Measurements from ENCODE around the gene SNRNP40.
A peak's percentile ranks its signal among the peaks of the same experiment; 100 is the strongest.
"Not testable (repeated sequence)": the region's sequence is repeated elsewhere in the genome, so short reads cannot be mapped to it uniquely, and the experiment has no call there.

Gene SNRNP40

DNA sequence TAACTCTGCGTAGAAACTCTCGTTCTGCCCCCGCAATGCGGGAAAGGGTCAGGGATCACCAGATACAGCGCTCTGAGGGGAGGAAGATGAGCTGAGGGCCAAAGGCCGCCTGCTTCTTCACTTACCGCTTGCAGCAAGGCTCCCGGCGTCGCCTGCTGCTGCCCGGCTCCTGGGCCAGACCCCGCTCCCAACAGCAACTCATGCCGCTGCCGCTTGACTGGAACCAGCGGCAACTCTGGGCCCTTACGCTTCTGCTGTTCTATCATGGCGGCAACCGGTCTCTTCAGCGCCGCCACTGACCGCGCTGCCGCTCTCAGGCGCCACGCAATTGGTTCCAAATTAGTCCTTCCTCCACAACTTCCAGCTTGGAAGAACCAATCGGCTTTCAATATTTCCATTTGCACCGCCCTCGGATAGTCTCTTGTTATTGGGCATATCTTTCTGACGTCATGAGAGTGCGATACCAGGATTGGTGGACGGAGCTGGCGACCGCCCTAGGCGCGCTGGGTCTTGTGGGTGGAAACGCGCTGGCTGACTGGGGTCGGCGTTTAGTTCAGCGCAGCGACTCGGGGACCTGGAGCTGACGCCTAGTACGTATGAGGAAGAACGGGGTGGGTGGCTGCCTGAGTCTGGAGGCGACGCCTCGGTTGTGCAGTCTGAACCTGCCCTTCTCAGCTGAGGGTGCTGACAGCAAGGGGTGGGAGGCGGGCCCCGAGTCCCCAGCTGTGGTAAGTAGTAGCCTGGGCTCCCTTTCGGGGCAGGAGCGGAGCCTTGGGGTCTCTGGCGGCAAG is at the start of gene SNRNP40, which contains the start of gene ZCCHC17:
TSS of gene SNRNP40 (minus strand) at position 303 of the 791 bp plus-strand sequence. CDS start at position 266, 37 bp downstream.
TSS of gene ZCCHC17 (plus strand) at position 547 of the 791 bp plus-strand sequence. CDS start 13,067 bp downstream, outside the sequence.
- DNase-seq (ENCODE audit: low spot score), result peak; percentile 99

DNA sequence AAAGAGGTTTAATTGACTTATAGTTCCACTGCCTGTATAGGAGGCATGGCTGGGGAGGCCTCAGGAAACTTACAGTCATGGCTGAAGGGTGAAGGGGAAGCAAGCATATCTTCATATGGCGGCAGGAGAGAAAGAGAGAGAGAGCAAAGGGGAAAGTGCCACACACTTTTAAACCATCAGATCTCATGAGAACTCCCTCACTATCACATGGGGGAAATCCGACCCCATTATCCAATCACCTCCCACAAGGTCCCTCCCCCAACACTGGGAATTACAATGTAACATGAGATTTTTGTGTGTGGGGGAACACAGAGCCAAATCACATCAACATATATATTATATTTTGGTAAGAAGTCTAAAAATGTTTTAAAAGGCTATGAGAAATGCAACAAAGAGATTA is 49.0 kb upstream of the SNRNP40 start:
- DNase-seq (ENCODE audit: low spot score), result no peak

- DNase-seq (ENCODE audit: low spot score), result no peak
Measured at GRCh38 chr1:31344503-31344902, 47.9 kb upstream of the SNRNP40 start.

DNA sequence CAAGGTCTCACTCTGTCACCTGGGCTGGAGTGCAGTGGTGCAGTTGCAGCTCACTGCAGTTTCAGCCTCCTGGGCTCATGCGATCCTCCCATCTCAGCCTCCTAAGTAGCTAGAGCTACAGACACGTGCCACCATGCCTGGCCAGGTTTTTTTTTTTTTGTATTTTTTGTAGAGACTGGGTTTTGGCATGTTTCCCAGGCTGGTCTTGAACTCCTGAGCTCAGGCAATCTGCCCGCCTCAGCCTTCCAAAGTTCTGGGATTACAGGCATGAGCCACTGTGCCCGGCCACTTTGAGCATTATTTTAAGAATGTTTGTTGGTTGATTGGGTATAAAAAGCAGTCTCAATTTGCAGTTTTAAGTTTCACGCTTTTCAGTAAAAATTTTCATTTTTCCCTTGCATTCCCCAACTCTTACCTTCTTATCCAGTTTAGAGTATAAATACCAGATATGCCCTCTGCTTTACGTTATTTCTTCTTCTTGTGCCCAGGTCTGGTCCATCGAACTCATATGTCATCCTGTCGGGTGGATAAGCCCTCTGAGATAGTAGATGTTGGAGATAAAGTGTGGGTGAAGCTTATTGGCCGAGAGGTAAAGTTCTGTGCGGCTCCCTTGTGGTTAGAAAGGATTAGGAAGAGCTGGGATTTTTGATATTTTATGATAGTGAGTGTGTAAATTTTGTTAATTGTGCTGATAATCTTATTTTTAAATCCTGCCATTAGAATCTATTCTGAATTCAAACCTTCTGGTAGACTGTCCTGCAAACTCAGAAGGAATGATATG is 40.3 kb upstream of the SNRNP40 start:
- no peak for DNase-seq (ENCODE audit: low spot score)

- peak; percentile 45 for DNase-seq (ENCODE audit: low spot score)
Measured at GRCh38 chr1:31335007-31335406, 38.4 kb upstream of the SNRNP40 start.

GRCh38 chr1:31327381-31327780 is 30.8 kb upstream of the SNRNP40 start:
- no peak for DNase-seq (ENCODE audit: low spot score)

DNA sequence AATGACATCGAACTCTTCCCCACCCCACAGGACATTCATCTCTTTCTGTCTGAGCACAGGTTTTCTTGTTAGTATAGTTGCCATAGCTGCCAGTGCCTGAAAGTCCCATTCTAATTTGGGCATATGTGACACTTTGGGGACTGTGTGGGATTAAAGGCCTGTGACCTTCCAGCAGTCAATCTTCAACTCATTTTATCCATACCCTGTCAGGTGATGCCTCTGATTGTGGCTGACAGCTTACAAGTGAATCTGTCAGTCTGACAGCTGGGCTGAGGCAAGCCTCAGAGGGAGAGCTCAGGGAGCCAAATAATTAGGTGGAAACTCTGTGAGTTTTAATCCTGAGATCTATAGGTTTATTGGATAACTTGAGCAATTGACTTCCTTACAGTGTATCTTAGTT is 29.9 kb upstream of the SNRNP40 start:
- no peak for DNase-seq (ENCODE audit: low spot score)

DNA sequence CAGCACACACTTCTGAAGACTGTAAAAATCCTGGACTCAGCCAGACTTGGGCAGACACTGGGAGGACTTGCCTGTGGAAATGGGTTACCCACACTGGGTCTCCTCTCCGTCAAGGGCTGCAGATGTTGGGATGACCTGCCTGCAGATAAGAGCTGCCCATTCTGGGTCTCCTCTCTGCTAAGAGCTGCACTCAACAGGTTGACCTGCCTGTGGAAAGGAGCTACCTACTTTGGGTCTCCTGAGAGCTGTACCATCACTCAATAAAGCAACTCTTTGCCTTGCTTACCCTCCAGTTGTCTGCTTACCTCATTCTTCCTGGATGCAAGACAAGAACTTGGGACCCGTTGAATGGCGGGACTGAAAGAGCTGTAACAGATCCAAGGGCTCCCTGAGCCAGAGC is 28.4 kb upstream of the SNRNP40 start:
- DNase-seq (ENCODE audit: low spot score), result no peak

- no peak for DNase-seq (ENCODE audit: low spot score)
Measured at GRCh38 chr1:31324093-31324492, 27.5 kb upstream of the SNRNP40 start.

GRCh38 chr1:31318146-31318545 is 21.6 kb upstream of the SNRNP40 start:
- DNase-seq (ENCODE audit: low spot score), result no peak

GRCh38 chr1:31315902-31316301 is 19.3 kb upstream of the SNRNP40 start:
- no peak for DNase-seq (ENCODE audit: low spot score)

GRCh38 chr1:31310198-31310597 is 13.6 kb upstream of the SNRNP40 start:
- DNase-seq (ENCODE audit: low spot score), result no peak

DNA sequence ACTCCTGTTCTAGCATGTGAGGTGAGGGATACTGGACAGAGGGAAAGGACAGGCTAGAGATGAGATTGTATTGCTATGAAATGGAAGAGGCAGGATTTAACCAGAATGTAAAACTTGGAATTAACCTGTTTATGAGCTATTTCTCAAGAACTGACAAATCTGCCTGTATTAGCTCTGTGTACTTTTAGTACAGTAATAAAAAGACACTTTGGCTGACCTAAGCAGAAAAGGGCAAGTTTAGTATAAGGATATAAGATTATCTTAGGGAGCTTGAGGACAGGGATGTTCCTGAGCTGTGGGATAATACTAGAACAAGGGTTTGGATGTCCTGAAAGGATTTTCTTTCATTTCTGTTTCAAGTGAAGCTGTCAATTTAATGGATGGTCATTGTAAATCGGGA is 11.4 kb upstream of the SNRNP40 start:
- DNase-seq (ENCODE audit: low spot score), result no peak

DNA sequence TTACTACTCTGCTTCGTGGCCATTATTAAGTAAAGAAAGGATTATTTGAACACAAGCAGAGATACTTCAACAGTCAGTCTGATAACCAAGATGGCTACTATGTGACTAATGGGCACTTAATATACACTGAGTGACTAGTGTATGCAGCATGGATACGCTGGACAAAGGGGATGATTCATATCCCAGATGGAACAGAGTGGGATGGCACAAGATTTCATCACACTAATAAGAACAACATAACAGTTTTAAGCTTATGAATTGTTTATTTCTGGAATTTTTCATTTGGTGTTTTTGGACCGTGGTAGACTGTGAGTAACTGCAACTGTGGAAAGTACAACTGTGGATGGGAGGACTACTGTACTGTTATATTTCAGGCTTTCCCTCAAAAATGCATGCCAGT is 9.7 kb upstream of the SNRNP40 start:
- no peak for DNase-seq (ENCODE audit: low spot score)

DNA sequence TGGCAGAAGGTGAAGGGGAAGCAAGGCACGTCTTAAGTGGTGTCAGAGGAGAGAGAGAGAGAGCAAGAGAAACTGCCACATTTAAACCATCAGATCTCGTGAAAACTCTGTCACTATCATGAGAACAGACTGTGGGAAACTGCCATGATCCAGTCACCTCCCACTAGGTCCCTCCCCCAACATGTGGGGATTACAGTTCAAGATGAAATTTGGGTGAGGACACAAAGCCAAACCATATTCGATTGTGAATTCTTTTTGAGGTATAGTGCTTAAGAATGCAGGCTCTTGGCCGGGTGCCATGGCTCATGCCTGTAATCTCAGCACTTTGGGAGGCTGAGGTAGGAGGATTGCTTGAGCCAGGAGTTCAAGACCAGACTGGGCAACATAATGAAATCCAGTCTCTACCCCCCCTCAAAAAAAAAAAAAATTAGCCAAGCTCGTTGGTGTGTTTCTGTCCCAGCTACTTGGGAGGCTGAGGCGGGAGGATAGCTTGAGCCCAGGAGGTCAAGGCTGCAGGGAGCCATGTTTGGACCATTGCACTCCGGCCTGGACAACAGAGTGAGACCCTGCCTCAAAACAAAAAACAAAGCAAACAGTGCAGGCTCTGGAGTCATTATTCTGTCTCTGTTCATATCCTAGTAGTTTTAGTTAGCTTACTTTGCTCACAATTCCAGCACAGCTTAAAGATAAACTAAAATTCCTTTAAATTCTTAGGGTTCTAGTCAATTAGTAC is 6.3 kb upstream of the SNRNP40 start:
- DNase-seq (ENCODE audit: low spot score), result no peak

DNA sequence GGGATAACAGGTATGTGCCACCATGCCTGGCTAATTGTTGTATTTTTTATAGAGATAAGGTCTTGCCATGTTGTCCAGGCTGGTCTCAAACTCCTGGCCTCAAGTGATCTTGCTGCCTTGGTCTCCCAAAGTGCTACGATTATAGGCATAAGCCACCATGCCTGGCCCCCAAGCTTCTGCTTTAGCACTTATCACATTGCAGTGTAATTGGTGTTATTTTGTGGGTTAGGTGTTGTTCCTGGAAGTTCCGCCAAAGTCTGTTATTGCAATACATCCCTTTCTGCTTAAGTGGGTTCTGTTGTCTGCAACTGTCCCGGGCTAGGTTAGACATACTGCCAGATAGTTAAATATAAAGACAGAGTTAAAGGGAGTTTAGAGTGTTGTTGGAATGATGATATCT is 3.6 kb upstream of the SNRNP40 start:
- no peak for DNase-seq (ENCODE audit: low spot score)

DNA sequence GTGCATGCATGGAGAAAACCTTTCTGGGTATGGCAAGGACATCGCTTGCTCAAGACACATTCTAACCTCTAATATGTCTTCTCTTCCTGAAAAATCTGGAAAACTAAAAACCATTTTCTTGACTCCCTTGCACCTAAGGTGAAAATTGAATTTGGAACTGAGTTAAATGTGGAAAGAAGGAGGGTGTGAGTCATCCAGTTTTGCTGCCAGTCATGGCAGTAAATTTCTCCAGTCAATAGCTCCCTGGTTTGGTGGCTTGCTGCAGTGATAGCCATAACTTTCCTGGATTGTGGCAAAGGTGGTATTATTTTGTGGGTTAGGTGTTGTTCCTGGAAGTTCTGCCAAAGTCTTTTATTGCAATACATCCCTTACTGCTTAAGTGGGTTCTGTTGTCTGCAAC is 2.8 kb upstream of the SNRNP40 start:
- no peak for DNase-seq (ENCODE audit: low spot score)

DNA sequence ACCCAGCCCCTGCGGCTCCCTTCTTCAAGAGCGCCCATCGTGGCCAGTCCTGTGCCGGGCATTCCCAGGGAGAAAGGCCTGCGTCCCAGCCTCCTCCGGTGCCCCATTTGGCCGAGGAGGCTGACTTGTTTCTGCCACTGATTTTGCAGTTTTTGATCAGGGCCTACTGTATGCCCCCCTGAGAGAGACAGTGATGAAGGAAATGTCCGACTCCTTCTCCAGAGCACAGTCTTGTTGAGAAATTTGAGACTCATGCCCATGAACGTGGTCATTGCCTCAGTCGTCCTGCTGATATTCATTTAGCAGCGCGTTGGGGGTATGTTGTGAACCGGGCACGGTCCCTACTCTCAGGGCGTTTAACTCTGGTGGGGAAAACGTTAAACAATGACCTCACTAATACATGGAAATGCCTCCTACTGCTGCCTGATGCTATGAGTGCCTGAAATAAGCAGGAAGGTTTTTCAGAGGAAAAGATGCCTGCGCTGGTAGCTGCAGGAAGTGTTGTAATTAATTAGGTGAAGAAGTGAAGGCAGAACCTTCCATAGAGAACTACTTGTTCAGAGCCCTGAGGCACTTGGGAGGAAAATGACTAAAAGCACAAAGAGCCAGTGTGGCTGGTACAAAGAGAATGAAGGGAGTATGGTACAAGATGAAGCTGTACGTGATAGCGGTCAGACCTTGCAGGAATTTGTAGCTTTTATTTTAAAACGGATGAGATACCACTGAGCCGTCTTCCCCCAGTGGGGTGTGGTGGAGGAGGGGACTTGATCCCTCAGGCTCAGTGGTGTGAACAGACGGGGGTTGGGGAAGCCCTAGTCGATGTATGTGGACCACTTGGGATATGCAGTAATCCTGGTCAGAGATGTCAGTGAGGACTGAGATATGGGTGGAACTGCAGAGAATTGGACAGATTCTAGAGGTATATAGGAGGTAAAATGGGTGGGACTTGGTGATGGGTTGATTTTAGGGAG is 974 bp upstream of the SNRNP40 start:
- peak; percentile 14 for DNase-seq (ENCODE audit: low spot score)

GRCh38 chr1:31295874-31296485 is 608 bp downstream of the SNRNP40 start:
- no peak for DNase-seq (ENCODE audit: low spot score)

- DNase-seq (ENCODE audit: low spot score), result no peak
Measured at GRCh38 chr1:31289021-31289420, 7.6 kb downstream of the SNRNP40 start.

DNA sequence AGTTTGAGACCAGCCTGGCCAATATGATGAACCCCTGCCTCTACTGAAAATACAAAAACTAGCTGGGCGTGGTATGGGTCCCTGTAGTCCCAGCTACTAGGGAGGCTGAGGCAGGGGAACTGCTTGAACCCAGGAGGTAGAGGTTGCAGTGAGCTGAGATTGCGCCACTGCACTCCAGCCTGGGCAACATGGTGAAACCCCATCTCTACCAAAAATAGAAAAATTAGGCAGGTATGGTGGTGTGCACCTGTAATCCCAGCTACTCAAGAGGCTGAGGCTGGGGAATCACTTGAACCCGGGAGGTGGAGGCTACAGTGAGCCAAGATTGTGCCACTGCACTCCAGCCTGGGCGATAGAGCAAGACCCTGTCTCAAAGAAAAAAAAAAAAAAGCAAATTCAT is 8.8 kb downstream of the SNRNP40 start:
- not testable (repeated sequence) for DNase-seq (ENCODE audit: low spot score)
